DMS153 (cell line): ENCODE measurements around the gene CPAMD8.
"Not testable (repeated sequence)": the region's sequence is repeated elsewhere in the genome, so short reads cannot be mapped to it uniquely, and the experiment has no call there.

ENCODE experiments used
- DNase-seq: peaks from one replicate; lab custom pipeline; 2025; lab: John Stamatoyannopoulos, UW

CPAMD8 gene

GRCh38 chr19:16998635-16999194 lies 27.9 kb downstream of the CPAMD8 start:
- DNase-seq, result no peak

DNA sequence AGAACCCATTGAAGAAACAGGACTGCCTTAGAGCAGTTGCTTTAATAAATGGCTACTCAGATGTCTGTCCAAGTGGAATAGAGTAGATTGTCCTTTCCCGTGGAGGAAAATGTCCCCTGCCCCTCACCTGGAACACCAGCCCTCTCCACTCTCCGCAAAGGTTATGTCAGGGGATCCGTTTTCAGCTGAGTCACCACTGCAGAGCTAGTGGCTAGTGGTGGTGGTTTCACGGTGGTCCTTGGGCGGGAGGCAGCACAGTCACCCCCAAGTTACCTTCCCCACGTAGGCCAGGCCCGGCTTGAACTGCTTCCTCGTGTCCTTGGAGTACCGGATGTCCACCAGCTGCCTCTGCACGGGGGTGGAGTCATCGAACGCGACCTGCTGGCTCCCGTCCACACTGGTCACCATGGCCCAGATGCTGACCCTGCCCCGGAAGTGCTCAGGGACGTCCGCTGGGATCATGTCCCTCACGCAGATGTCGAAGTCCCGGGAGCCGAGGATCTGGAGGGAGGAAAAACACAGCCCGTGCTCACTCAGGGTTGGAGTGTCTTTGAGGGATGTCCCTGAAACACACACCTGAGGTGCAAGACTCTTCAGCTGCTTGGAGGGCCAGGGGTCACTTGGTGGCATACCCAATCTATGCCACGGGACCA lies 29.6 kb downstream of the CPAMD8 start:
- DNase-seq, result not testable (repeated sequence)

DNA sequence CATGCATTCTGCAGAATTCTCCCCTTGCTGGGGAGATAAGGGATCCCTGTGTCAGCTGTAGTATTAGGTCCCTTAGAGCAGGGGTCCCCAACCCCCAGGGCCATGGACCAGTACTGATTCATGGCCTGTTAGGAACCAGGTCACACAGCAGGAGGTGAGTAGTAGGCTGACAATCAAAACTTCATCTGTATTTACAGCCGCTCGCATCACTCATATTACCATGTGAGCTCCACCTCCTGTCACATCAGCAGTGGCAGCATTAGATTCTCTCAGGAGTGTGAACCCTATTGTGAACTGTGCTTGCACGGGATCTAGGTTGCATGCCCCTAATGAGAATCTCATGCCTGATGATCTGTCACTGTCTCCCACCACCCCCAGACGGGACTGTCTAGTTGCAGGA lies 37.9 kb downstream of the CPAMD8 start:
- DNase-seq, result no peak

DNA sequence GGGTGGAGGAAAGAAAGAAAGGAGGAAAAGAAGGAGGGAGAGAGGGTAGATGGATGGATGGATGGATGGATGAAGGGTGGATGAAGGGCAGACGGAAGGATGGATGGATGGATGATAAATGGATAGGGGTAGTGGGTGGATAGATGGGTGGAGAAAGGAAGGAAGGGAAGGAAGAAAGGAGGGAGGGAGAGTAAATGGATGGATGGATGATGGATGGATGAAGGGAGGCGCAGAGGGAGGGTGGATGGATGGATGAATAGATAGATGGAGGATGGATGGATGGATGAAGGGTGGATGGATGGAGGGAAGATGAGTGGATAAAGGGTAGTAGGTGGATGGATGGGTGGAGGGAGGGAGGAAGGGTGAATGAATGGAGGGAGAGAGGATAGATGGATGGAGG lies 41.2 kb downstream of the CPAMD8 start:
- no peak for DNase-seq

- not testable (repeated sequence) for DNase-seq
These were observed 44.0 kb downstream of the CPAMD8 start for GRCh38 chr19:16982586-16982985.

DNA sequence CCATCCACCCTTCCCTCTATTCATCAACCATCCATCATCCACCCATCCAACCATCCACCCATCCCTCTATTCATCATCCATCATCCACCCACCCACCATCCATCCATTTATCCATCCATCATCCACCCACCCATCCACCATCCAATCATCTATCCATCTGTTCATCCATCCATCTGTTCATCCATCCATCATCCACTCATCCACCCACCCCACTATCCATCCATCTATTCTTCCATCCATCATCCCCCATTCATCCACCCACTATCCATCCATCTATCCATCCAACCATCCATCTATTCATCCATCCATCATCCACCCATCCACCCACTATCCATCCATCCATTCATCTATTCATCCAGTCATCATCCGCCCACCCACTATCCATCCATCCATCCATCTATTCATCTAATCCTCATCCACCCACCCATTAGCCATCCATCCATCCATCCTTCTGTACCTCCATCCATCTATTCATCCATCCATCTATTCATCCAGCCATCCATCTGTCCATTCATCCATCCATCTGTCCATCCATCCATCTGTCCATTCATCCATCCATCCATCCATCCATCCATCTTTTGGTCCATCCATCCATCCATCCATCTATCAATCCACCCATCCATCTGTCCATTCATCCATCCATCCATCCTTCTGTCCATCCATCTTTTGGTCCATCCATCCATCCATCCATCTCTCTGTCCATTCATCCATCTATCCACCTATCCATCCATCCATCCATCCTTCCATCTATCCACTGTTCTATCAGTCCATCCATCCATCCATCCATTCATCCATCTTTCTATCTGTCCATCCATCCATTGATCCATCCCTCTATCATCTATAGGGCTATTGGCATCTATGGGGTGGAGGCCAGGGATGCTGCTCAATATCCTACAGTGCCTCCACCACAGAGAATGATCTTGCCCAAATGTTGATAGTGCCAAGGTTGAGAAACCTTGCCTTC lies 47.5 kb downstream of the CPAMD8 start:
- DNase-seq, result no peak

DNA sequence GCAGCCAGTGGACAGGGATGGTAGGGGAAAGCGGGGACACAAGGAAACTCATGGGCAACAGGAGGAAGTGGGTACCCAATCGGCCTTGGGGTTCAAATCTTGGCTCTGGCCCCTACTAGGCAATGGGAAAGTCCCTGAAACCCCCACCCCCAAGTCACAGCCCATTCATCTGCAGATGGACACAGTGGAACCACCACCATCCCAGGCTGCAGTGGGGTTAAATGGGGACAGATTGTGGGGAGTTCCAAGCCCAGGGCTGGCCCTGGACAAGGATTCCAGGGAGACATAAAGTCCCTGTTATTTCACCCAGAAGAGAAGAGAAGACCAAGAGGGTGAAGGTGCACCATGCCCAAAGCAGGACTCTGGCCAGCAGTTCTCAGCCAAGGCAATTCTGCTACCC lies 48.5 kb downstream of the CPAMD8 start:
- DNase-seq, result no peak

DNA sequence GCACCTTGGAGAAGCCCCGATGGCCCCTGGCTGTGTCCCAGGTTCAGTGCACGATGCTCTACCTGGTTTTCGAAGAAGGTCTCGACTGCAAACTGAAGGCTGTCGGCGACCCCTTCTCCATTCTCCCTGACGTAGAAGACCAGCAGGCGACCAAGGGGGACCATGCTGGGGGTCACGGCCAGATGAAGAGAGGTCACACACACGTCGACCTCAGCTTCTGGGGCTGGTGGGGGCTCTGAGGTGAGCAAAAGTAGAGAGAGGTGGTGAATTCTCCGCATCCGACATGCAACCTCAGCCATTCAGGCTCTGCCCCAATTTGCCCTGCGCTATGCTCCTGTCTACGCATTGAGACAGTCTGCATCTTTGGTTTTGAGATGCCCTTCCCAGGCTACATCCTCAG lies 49.3 kb downstream of the CPAMD8 start:
- no peak for DNase-seq

- DNase-seq, result no peak
These were observed 50.2 kb downstream of the CPAMD8 start for GRCh38 chr19:16976446-16976845.

- no peak for DNase-seq
These were observed 55.8 kb downstream of the CPAMD8 start for GRCh38 chr19:16970821-16971220.

DNA sequence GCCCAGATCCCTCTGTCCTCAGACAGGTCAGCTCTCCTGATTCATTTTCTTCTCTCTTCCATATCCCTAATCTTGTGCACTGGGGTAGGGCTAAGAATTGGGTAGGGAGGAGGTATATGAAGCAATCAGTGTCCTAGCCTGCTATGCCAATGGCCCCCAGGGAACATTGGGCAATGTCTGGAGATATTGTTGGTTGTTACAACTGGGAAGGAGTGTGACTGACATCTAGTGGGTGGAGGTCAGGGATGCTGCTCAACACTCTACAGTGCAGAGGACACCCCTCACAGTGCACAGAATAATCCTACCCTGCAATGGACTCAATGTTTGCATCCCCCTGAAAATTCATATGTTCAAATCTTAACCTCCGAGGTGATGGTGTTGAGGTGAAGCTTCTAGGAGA lies 57.5 kb downstream of the CPAMD8 start:
- no peak for DNase-seq

GRCh38 chr19:16960996-16961822 lies 65.4 kb downstream of the CPAMD8 start:
- peak; percentile 38 for DNase-seq

DNA sequence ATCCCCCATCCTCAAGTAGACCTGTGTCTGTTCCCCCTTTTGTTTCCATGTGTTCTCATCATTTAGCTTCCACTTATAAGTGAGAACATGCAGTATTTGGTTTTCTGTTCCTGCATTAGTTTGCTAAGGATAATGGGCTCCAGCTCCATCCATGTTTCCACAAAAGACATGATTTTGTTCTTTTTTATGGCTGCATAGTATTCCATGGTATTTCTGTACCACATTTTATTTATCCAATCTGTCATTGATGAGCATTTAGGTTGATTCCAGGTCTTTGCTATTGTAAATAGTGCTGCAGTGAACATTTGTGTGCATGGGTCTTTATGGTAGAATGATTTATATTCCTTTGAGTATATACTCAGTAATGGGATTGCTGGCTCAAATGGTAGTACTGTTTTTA lies 68.3 kb downstream of the CPAMD8 start:
- DNase-seq, result not testable (repeated sequence)

- no peak for DNase-seq
These were observed 68.8 kb downstream of the CPAMD8 start for GRCh38 chr19:16957855-16958254.

DNA sequence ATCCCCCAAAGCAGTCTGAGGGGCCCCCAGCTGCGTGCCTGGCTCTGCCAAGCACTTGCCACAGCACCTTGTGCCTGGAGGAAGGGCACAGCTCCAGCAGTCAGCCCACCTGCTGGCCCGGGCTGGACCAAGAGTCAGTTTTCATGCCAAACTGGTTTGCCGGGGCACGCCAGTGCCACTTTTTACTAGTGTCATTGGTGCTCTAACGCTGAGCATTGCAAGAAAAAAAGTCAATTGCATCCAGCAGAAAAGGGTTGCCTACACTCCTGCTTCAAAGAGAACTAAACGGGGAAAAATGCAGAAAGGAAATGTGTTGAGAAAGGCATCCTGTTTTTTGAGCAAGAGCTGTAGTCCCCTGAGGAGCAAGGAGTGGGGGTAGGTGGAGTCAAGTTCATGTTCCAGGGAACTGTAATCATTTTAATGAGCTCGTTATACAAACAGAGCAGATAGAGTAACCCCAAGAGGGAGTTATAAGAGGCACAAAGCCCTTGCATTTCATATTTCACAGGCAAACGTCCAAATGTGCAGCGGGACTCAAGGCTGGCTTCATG lies 69.4 kb downstream of the CPAMD8 start:
- no peak for DNase-seq

GRCh38 chr19:16955161-16955560 lies 71.4 kb downstream of the CPAMD8 start:
- no peak for DNase-seq

DNA sequence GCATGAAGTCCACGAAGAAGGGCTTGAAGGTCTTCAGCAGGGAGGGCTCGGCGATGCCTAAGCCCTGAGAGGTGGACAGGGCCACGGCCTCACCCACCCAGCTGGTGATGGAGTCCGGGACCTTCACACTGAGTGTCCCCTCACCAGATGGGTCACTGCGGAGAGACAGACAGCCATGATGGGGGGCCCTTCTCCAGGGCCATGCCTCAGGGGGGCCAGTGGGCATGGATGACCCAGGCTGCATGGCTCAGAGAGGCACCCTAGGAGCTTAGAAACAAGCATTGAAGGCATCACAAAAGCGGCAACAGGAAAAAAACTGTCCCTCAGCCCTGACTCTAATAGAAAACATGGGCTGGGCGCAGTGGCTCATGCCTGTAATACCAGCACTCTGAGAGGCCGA lies 74.6 kb downstream of the CPAMD8 start:
- no peak for DNase-seq

- DNase-seq, result no peak
These were observed 75.1 kb downstream of the CPAMD8 start for GRCh38 chr19:16951529-16951928.

DNA sequence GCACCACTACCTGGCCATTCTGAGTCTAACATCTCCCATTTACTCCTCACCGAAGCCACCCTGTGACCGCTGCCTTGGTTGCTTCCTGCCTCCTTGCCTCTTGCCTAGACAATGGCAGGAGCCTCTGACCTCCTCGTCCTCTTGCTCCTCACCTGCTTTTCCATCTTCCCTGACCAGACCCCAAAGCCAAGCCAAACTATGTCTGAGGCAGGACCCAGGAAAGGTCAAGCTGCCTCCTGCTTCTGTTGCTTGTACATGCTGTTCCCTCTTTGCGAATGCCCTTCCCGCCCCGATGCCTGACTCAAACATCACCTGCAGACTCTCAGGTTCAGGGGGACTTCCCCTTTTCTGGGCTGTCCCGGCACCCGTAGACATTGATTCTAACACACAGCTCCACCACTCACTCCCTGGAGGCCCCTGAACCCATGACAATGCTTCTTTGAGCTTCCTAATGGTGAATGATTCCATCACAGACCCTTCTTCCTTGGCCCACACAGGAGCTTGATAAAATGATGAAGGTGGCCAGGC lies 77.0 kb downstream of the CPAMD8 start:
- DNase-seq, result no peak

- DNase-seq, result no peak
These were observed 79.4 kb downstream of the CPAMD8 start for GRCh38 chr19:16946951-16947940.
